H1 (cell line): ENCODE measurements around the gene SPHKAP. TPM values are rescaled to one million over a fixed set of nuclear protein-coding genes. Genes with fewer than 3 reads are reported as not detected.

Experiments used
- CTCF ChIA-PET: fragments of 300-600 bp; sonication (Branson Sonifier 250); formaldehyde crosslinking; loops from one replicate; lab custom pipeline; 2021; ENCODE audit not compliant: partially characterized antibody; lab: Charles Lee
- POLR2A ChIA-PET: fragments of 300-600 bp; sonication (Branson Sonifier 250); formaldehyde crosslinking; loops from one replicate; lab custom pipeline; 2021; ENCODE audit warnings: inconsistent platforms; ENCODE audit not compliant: partially characterized antibody; lab: Charles Lee
- DNase-seq, 2 experiments: peaks; one replicate each; pipeline versions ENCODE4 v3.0.0 to v3.0.0-alpha.2; 2010 to 2022; ENCODE audit warnings: low spot score in 2 of 2, low read depth in 1 of 2, mixed read lengths in 1 of 2
- FAIRE-seq: peaks from 2 replicates; lab custom pipeline; 2011; peaks lifted over from hg19 to GRCh38; lab: Jason Lieb, UNC
- H2AFZ ChIP-seq: 2 replicates; pipeline ENCODE4 v1.8.1; 2012; ENCODE audit warnings: low read length, inconsistent platforms
- H2AK5ac ChIP-seq: 2 replicates; pipeline ENCODE4 v1.6.1; 2013; ENCODE audit warnings: low read depth, low read length
- H2BK120ac ChIP-seq: replicated peaks from 2 replicates; pipeline ENCODE3; 2013; ENCODE audit warnings: low read depth, low read length, inconsistent platforms
- H2BK12ac ChIP-seq: 2 replicates; pipeline ENCODE4 v1.6.1; 2013; ENCODE audit warnings: low read depth, low read length
- H2BK15ac ChIP-seq: 2 replicates; pipeline ENCODE4 v1.6.1; 2013; ENCODE audit warnings: low read length
- H2BK20ac ChIP-seq: 2 replicates; pipeline ENCODE4 v1.6.1; 2013; ENCODE audit warnings: low read length
- H2BK5ac ChIP-seq: 2 replicates; pipeline ENCODE4 v1.6.1; 2013; ENCODE audit warnings: low read depth, low read length
- H3K14ac ChIP-seq: 2 replicates; pipeline ENCODE4 v1.6.1; 2013; ENCODE audit warnings: inconsistent platforms; ENCODE audit not compliant: insufficient read length
- H3K18ac ChIP-seq: 2 replicates; pipeline ENCODE4 v1.6.1; 2013; ENCODE audit warnings: low read length; ENCODE audit errors: extremely low read depth
- H3K23ac ChIP-seq: 2 replicates; pipeline ENCODE4 v1.6.1; 2013; ENCODE audit warnings: inconsistent platforms; ENCODE audit not compliant: insufficient read length
- H3K23me2 ChIP-seq: 2 replicates; pipeline ENCODE4 v1.6.1; 2013; ENCODE audit warnings: low read depth, low read length
- H3K27ac ChIP-seq: 2 replicates; pipeline ENCODE4 v1.6.1; 2011; ENCODE audit warnings: low read depth, low read length, inconsistent platforms
- H3K27me3 ChIP-seq, 4 experiments: replicated peaks in 1 of 4; 1 replicate in 1 of 4; 2 replicates in 3 of 4; pipeline versions ENCODE4 v1.6.1 to v1.8.1; 2011 to 2013; ENCODE audit warnings: low read length in 3 of 4, mild to moderate bottlenecking in 3 of 4, inconsistent platforms in 2 of 4, mixed read lengths in 2 of 4, moderate library complexity in 1 of 4; ENCODE audit not compliant: control insufficient read depth in 3 of 4, insufficient read depth in 3 of 4; ENCODE audit errors: extremely low read depth in 1 of 4
- H3K36me3 ChIP-seq, 4 experiments: 2 replicates each; pipeline versions ENCODE4 v1.6.1 to v1.8.1; 2011 to 2013; ENCODE audit warnings: mild to moderate bottlenecking in 4 of 4, low read length in 3 of 4, moderate library complexity in 2 of 4, control low read depth in 1 of 4, inconsistent platforms in 1 of 4; ENCODE audit not compliant: insufficient read depth in 4 of 4, control insufficient read depth in 2 of 4
- H3K4ac ChIP-seq: replicated peaks from 2 replicates; pipeline ENCODE3; 2013; ENCODE audit warnings: low read length, low read depth, mixed read lengths, inconsistent platforms; ENCODE audit not compliant: insufficient read length
- H3K4me1 ChIP-seq, 4 experiments: replicated peaks in 1 of 4; 1 replicate in 1 of 4; 2 replicates in 3 of 4; pipeline versions ENCODE4 v1.6.1 to v1.8.1; 2011 to 2013; ENCODE audit warnings: low read length in 3 of 4, inconsistent platforms in 2 of 4, mixed read lengths in 1 of 4; ENCODE audit not compliant: insufficient read depth in 4 of 4, control insufficient read depth in 3 of 4
- H3K4me2 ChIP-seq, 2 experiments: 2 replicates each; pipeline versions ENCODE4 v1.6.1 to v1.8.1; 2011 to 2013; ENCODE audit warnings: low read depth in 2 of 2, low read length in 2 of 2, control low read depth in 1 of 2, inconsistent platforms in 1 of 2, mild to moderate bottlenecking in 1 of 2; ENCODE audit not compliant: insufficient read depth in 1 of 2
- H3K4me3 ChIP-seq, 4 experiments: fragments of 200-600, 300-600 bp in 1 of 4; sonication (generic), shearing (Covaris generic), sonication (Bioruptor Twin) in 1 of 4; 2 replicates each; pipeline versions ENCODE4 v1.5.1 to v1.8.1; 2011 to 2016; ENCODE audit warnings: low read length in 4 of 4, low read depth in 3 of 4, control low read depth in 2 of 4, inconsistent platforms in 2 of 4, mild to moderate bottlenecking in 2 of 4, mixed read lengths in 1 of 4, moderate library complexity in 1 of 4; ENCODE audit not compliant: insufficient read depth in 2 of 4; ENCODE audit errors: extremely low read depth in 1 of 4
- H3K56ac ChIP-seq: replicated peaks from 2 replicates; pipeline ENCODE3; 2013; ENCODE audit warnings: low read depth, mild to moderate bottlenecking, mixed read lengths, low read length, inconsistent platforms; ENCODE audit not compliant: insufficient read length
- H3K79me1 ChIP-seq: 2 replicates; pipeline ENCODE4 v1.6.1; 2013; ENCODE audit warnings: low read depth, low read length, control low read depth
- H3K79me2 ChIP-seq, 2 experiments: 2 replicates each; pipeline versions ENCODE4 v1.6.1 to v1.8.1; 2012 to 2013; ENCODE audit warnings: low read length in 2 of 2, mild to moderate bottlenecking in 2 of 2, inconsistent platforms in 1 of 2; ENCODE audit not compliant: insufficient read depth in 2 of 2, control insufficient read depth in 1 of 2
- H3K9ac ChIP-seq, 4 experiments: replicated peaks in 1 of 4; 1 replicate in 1 of 4; 2 replicates in 3 of 4; pipeline versions ENCODE4 v1.6.1 to v1.8.1; 2011 to 2013; ENCODE audit warnings: low read depth in 3 of 4, low read length in 3 of 4, control low read depth in 2 of 4, mild to moderate bottlenecking in 2 of 4, moderate library complexity in 2 of 4, inconsistent platforms in 1 of 4; ENCODE audit errors: extremely low read depth in 1 of 4
- H3K9me3 ChIP-seq, 2 experiments: 2 replicates each; pipeline versions ENCODE4 v1.6.1 to v1.8.1; 2012 to 2013; ENCODE audit warnings: mild to moderate bottlenecking in 2 of 2, moderate library complexity in 2 of 2, control low read depth in 1 of 2, inconsistent platforms in 1 of 2, low read depth in 1 of 2, low read length in 1 of 2, mixed read lengths in 1 of 2; ENCODE audit not compliant: insufficient read depth in 2 of 2
- H4K20me1 ChIP-seq, 2 experiments: replicated peaks in 1 of 2; 2 replicates each; pipeline versions ENCODE3 to v1.8.1; 2011 to 2013; ENCODE audit warnings: inconsistent platforms in 2 of 2, low read length in 2 of 2, mild to moderate bottlenecking in 1 of 2; ENCODE audit not compliant: insufficient read depth in 2 of 2, control insufficient read depth in 1 of 2
- H4K5ac ChIP-seq: 2 replicates; pipeline ENCODE4 v1.6.1; 2013; ENCODE audit warnings: low read length, low read depth, mixed read lengths, inconsistent platforms; ENCODE audit not compliant: insufficient read length
- H4K8ac ChIP-seq: 2 replicates; pipeline ENCODE4 v1.8.0; 2013; ENCODE audit warnings: mild to moderate bottlenecking, moderate library complexity, low read length, inconsistent platforms; ENCODE audit not compliant: insufficient read depth; ENCODE audit errors: extremely low read depth
- H4K91ac ChIP-seq: replicated peaks from 2 replicates; pipeline ENCODE3; 2013; ENCODE audit warnings: low read length, mixed read lengths, inconsistent platforms; ENCODE audit not compliant: insufficient read length
- CTBP2 ChIP-seq: IDR thresholded peaks from 2 replicates; pipeline ENCODE4 v1.7.0; 2011; ENCODE audit warnings: borderline replicate concordance, mild to moderate bottlenecking, moderate library complexity, mixed read lengths, low read length; ENCODE audit not compliant: insufficient read depth, insufficient read length
- GABPA ChIP-seq: IDR thresholded peaks from 2 replicates; pipeline ENCODE4 v1.6.1; 2011; ENCODE audit warnings: mild to moderate bottlenecking, low read length, moderate library complexity, borderline replicate concordance; ENCODE audit not compliant: insufficient read depth
- HDAC6 ChIP-seq: IDR thresholded peaks from one replicate; pipeline ENCODE4 v1.7.1; 2012; ENCODE audit warnings: low read depth, mild to moderate bottlenecking, inconsistent platforms, low read length, moderate library complexity
- JUND ChIP-seq: IDR thresholded peaks from 2 replicates; pipeline ENCODE4 v1.6.1; 2011; ENCODE audit warnings: mild to moderate bottlenecking, improper control_type of control experiment, low read length
- PHF8 ChIP-seq: fragments of 200-600 bp; sonication (generic); conservative IDR thresholded peaks from 2 replicates; pipeline ENCODE4 v1.7.1; 2012; ENCODE audit warnings: low read depth, mild to moderate bottlenecking, inconsistent platforms, low read length, moderate library complexity
- RFX5 ChIP-seq: IDR thresholded peaks from 2 replicates; pipeline ENCODE4 v1.6.1; 2011; ENCODE audit warnings: low read depth, low read length, improper control_type of control experiment, borderline replicate concordance
- SP1 ChIP-seq: IDR thresholded peaks from 2 replicates; pipeline ENCODE4 v1.6.1; 2011; ENCODE audit warnings: low read depth, low read length
- SP4 ChIP-seq: IDR thresholded peaks from 2 replicates; pipeline ENCODE4 v1.6.1; 2012; ENCODE audit warnings: low read length, inconsistent platforms
- TAF1 ChIP-seq: IDR thresholded peaks from 2 replicates; pipeline ENCODE4 v1.6.1; 2011; ENCODE audit warnings: mild to moderate bottlenecking, low read depth, low read length
- WGBS, 2 experiments: shearing (Covaris generic) in 1 of 2; methylation state at CpG; one replicate each; pipeline versions ENCODE4 v1.1.6 to v1.1.7; 2013 to 2015; ENCODE audit warnings: low lambda C conversion rate in 2 of 2, mixed read lengths in 2 of 2, inconsistent platforms in 1 of 2, low coverage in 1 of 2, missing lambda C conversion rate in 1 of 2; ENCODE audit not compliant: insufficient replicate concordance in 2 of 2, insufficient coverage in 1 of 2, insufficient read length in 1 of 2; ENCODE audit errors: extremely low coverage in 1 of 2, missing lambda C conversion rate in 1 of 2; 5-methylcytosine and 5-hydroxymethylcytosine counted together
- polyA plus RNA-seq, 7 experiments: library from polyadenylated mRNA; depleted of rRNA in 3 of 7; stranded (reverse) in 5 of 7; unstranded in 2 of 7; fragments of >200 nt in 5 of 7; fragments of 200-250 nt in 2 of 7; gene quantifications; 1 replicate in 5 of 7; 2 replicates in 1 of 7; 4 replicates in 1 of 7; pipeline versions ENCODE4 v1.2.1 to v1.2.3, GENCODE V29; 2011 to 2013; ENCODE audit warnings: missing spikeins in 2 of 7, mixed read lengths in 2 of 7
- total RNA-seq: library from RNA; stranded (reverse); fragmentation: NEBNext Ultra II Directional; extraction: Animal tissue kit (Norgen Biotek cat#: 25700); gene quantifications from 2 replicates; pipeline ENCODE4 v1.2.1, GENCODE V29; 2021

Gene SPHKAP
- total and polyA plus RNA-seq, 2 of the 8 experiments (the other 6 are each of a cell fraction or from before 2014, with no cell fraction given) = 0.02 TPM; not detected in 1

GRCh38 chr2:228017784-228018183 lies 163.7 kb downstream of the SPHKAP start:
- no peak overlapping the region for H3K4me3 ChIP-seq
- H4K8ac ChIP-seq = no peak overlapping the region
- no peaks in the 10 kb centered on the region for H3K27me3 ChIP-seq
- peaks cover 0 to 5% (median 1%) of the 10 kb centered on the region in 4 experiments; a peak in 4 of 7 replicates for H3K4me1 ChIP-seq
- WGBS, 2 experiments = 86% methylated on average over 14 of the region's 14 CpGs; no CpG with 5 or more reads in 1 of the 2 experiments
- no peak overlapping the region for H3K18ac ChIP-seq
- FAIRE-seq (no peak), DNase-seq (no peak)
- H3K9me3 ChIP-seq = no peaks in the 10 kb centered on the region
- no peaks in the 10 kb centered on the region for H4K20me1 ChIP-seq
- H3K79me2 ChIP-seq = no peaks in the 10 kb centered on the region
- H3K4me2 ChIP-seq = no peak overlapping the region
- no peak overlapping the region for H3K4ac ChIP-seq
- no peak overlapping the region for H3K56ac ChIP-seq
- no peak overlapping the region for H4K5ac ChIP-seq
- H4K91ac ChIP-seq = no peak overlapping the region
- no peak overlapping the region for H2BK12ac ChIP-seq
- no peak overlapping the region for H2BK15ac ChIP-seq
- no peak overlapping the region for H3K27ac ChIP-seq
- no peaks in the 10 kb centered on the region for H3K36me3 ChIP-seq
- ChIA-PET CTCF (interaction anchor here (1.4 kb wide), 2 partner anchors 9 to 22 kb away, joined by 3 to 4 read pairs; no protein-coding TSS in a partner anchor), POLR2A (no interaction called here)
- no peak overlapping the region for H2BK120ac ChIP-seq
- no peak overlapping the region for H3K9ac ChIP-seq
- H2AFZ ChIP-seq = no peak overlapping the region
- H3K23me2 ChIP-seq = no peaks in the 10 kb centered on the region
- no peak overlapping the region for H2BK20ac ChIP-seq
- H2BK5ac ChIP-seq = no peak overlapping the region
- no peak overlapping the region for H3K23ac ChIP-seq
- H2AK5ac ChIP-seq = no peak overlapping the region
- no peak overlapping the region for H3K14ac ChIP-seq
- H3K79me1 ChIP-seq = no peaks in the 10 kb centered on the region
- TF ChIP-seq GABPA (no peak), PHF8 (no peak), HDAC6 (no peak), CTBP2 (no peak), RFX5 (no peak), JUND (no peak), SP4 (no peak), TAF1 (no peak), SP1 (no peak)
